Mesendoderm (in vitro differentiated cells): ENCODE results near the gene CP.

ENCODE experiments used
- DNase-seq: peaks from one replicate; pipeline ENCODE4 v3.0.0; 2013
- H2AK5ac ChIP-seq: 2 replicates; pipeline ENCODE4 v1.6.1; 2013; ENCODE audit warnings: low read length, inconsistent platforms
- H2BK120ac ChIP-seq: 2 replicates; pipeline ENCODE4 v1.6.1; 2013; ENCODE audit warnings: low read depth, mild to moderate bottlenecking, low read length, moderate library complexity, mixed read lengths
- H2BK15ac ChIP-seq: replicated peaks from 2 replicates; pipeline ENCODE4 v1.6.1; 2013; ENCODE audit warnings: low read depth, mild to moderate bottlenecking, moderate library complexity
- H2BK5ac ChIP-seq: 2 replicates; pipeline ENCODE4 v1.6.1; 2013; ENCODE audit warnings: low read length, inconsistent platforms
- H3K18ac ChIP-seq: 2 replicates; pipeline ENCODE4 v1.6.1; 2013; ENCODE audit warnings: mild to moderate bottlenecking, low read length, mixed read lengths
- H3K23ac ChIP-seq: one replicate; pipeline ENCODE4 v1.6.1; 2013; ENCODE audit warnings: low read length
- H3K27ac ChIP-seq: 2 replicates; pipeline ENCODE4 v1.5.1; 2013; ENCODE audit warnings: low read depth, mild to moderate bottlenecking, inconsistent platforms, low read length, moderate library complexity
- H3K27me3 ChIP-seq: 2 replicates; pipeline ENCODE4 v1.6.1; 2013; ENCODE audit warnings: low read length, control low read depth, mild to moderate bottlenecking, inconsistent platforms; ENCODE audit not compliant: insufficient read depth, poor library complexity
- H3K36me3 ChIP-seq: 2 replicates; pipeline ENCODE4 v1.6.1; 2013; ENCODE audit warnings: low read length, inconsistent platforms; ENCODE audit not compliant: control insufficient read depth, insufficient read depth
- H3K4ac ChIP-seq: one replicate; pipeline ENCODE4 v1.6.1; 2013; ENCODE audit warnings: low read depth, mild to moderate bottlenecking, low read length, moderate library complexity
- H3K4me1 ChIP-seq: 2 replicates; pipeline ENCODE4 v1.6.1; 2013; ENCODE audit warnings: low read depth, low read length, inconsistent platforms; ENCODE audit not compliant: control insufficient read depth
- H3K4me2 ChIP-seq: 2 replicates; pipeline ENCODE4 v1.6.1; 2013; ENCODE audit warnings: low read length
- H3K4me3 ChIP-seq: 2 replicates; pipeline ENCODE4 v1.5.1; 2013; ENCODE audit warnings: mild to moderate bottlenecking, low read length
- H3K56ac ChIP-seq: one replicate; pipeline ENCODE4 v1.6.1; 2013; ENCODE audit warnings: low read length
- H3K79me1 ChIP-seq: 2 replicates; pipeline ENCODE4 v1.6.1; 2013; ENCODE audit warnings: low read length, inconsistent platforms
- H3K79me2 ChIP-seq: 2 replicates; pipeline ENCODE4 v1.6.1; 2013; ENCODE audit warnings: mild to moderate bottlenecking, low read length; ENCODE audit not compliant: control insufficient read depth, insufficient read depth
- H3K9ac ChIP-seq: 2 replicates; pipeline ENCODE4 v1.6.1; 2013; ENCODE audit warnings: low read length, inconsistent platforms
- H4K5ac ChIP-seq: one replicate; pipeline ENCODE4 v1.6.1; 2013; ENCODE audit warnings: low read length
- H4K8ac ChIP-seq: one replicate; pipeline ENCODE4 v1.6.1; 2013; ENCODE audit warnings: low read depth, mild to moderate bottlenecking, control low read depth, low read length, moderate library complexity
- WGBS: extraction: QIAGEN DNeasy Blood & Tissue Kit; methylation state at CpG from one replicate; pipeline ENCODE4 v1.1.7; 2013; ENCODE audit warnings: low lambda C conversion rate, missing lambda C conversion rate; ENCODE audit not compliant: insufficient coverage; ENCODE audit errors: extremely low coverage; 5-methylcytosine and 5-hydroxymethylcytosine counted together

CP gene

DNA sequence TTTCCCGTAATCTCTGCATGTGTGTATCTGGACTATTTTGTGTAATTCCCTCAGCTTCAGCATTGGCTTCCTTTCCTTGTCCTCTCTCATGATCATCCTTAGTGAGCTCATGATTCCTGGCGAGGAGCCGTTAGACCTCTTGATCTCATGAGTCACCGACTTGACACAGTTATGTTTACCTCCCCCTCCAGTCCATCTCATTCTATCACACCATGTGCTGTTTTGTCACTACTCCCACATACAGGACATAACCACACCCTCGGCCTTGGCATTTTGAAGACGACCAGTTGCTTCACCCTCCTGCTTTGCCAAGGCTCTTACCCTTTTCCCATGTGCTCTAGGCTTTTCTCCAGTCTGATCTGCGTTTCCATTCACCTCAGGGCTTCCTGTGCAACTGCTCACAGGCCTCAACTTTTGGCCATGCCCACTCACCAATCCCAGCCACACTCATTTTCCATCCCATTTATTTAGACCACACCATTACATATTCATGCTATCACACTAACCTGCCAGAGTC is 41.5 kb downstream of the CP start:
- Histone ChIP-seq H2AK5ac (no peak overlapping the region), H3K36me3 (no peaks in the 10 kb centered on the region), H3K23ac (no peak overlapping the region), H3K56ac (no peak overlapping the region), H2BK15ac (no peak overlapping the region), H3K4me2 (no peak overlapping the region), H3K4me1 (no peaks in the 10 kb centered on the region), H3K4me3 (no peak overlapping the region), H4K8ac (no peak overlapping the region), H3K9ac (no peak overlapping the region), H4K5ac (no peak overlapping the region), H2BK5ac (no peak overlapping the region), H3K18ac (no peak overlapping the region), H3K79me1 (no peaks in the 10 kb centered on the region), H3K79me2 (no peaks in the 10 kb centered on the region), H3K27ac (no peak overlapping the region), H2BK120ac (no peak overlapping the region), H3K27me3 (no peaks in the 10 kb centered on the region), H3K4ac (no peak overlapping the region)
- WGBS: no CpG with 5 or more reads among the region's 7 CpGs
- no peak for DNase-seq

DNA sequence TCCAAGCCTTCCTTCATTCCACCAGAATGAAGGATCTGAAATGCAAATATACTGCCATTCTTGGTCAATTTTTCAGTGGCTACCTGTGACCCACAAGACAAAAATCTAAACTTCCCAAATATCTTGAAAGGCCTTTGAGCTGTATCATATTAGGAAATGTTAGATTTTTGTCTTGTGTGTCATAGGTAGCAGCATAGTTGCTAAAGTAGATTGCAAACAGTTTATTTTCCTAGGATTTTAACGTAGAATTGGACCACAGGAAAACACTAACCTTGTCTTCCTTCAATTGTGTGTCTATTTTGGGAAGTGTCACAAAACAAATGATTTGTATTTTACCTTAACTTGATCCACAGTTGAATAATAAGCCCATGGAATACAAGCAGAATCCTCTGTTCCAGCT is 42.4 kb downstream of the CP start:
- H3K4ac ChIP-seq: no peak overlapping the region
- no peak overlapping the region for H3K56ac ChIP-seq
- no peaks in the 10 kb centered on the region for H3K79me2 ChIP-seq
- no peak overlapping the region for H4K5ac ChIP-seq
- no peak overlapping the region for H4K8ac ChIP-seq
- H2BK120ac ChIP-seq: no peak overlapping the region
- no peak overlapping the region for H2BK5ac ChIP-seq
- no peak for DNase-seq
- WGBS: no CpG with 5 or more reads among the region's 1 CpG
- H3K9ac ChIP-seq: no peak overlapping the region
- H3K4me1 ChIP-seq: no peaks in the 10 kb centered on the region
- H3K79me1 ChIP-seq: no peaks in the 10 kb centered on the region
- no peak overlapping the region for H2AK5ac ChIP-seq
- H3K18ac ChIP-seq: peak overlapping the region; percentile 28
- no peak overlapping the region for H3K23ac ChIP-seq
- no peak overlapping the region for H3K4me3 ChIP-seq
- H3K27ac ChIP-seq: no peak overlapping the region
- no peaks in the 10 kb centered on the region for H3K36me3 ChIP-seq
- no peaks in the 10 kb centered on the region for H3K27me3 ChIP-seq
- H3K4me2 ChIP-seq: no peak overlapping the region
- H2BK15ac ChIP-seq: peak overlapping the region; percentile 74

DNA sequence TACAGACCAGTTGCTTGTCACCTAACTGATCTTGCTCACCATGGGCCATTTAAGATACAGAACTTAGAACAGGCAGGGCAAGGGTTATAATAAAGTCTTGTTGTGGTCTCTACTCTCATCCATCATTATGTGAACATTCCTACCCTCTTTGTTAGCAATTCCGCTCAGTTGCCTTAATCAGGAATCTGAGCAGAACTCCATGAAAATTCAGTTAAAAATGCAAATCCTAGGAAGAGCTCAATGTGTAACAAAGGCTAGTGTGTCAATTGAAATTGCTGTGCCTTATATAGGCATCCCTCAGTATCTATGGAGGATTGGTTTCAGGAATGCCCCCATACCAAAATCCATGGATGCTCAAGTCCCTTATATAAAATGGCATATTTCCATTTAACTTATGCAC is 44.5 kb downstream of the CP start:
- no peak for DNase-seq
- Histone ChIP-seq H3K4ac (no peak overlapping the region), H3K18ac (no peak overlapping the region), H4K8ac (no peak overlapping the region), H3K23ac (no peak overlapping the region), H3K27ac (no peak overlapping the region), H3K9ac (no peak overlapping the region), H3K36me3 (no peaks in the 10 kb centered on the region), H3K79me2 (no peaks in the 10 kb centered on the region), H3K56ac (no peak overlapping the region), H3K79me1 (no peaks in the 10 kb centered on the region), H3K27me3 (no peaks in the 10 kb centered on the region), H4K5ac (no peak overlapping the region), H3K4me3 (no peak overlapping the region), H3K4me2 (no peak overlapping the region), H2AK5ac (no peak overlapping the region), H2BK15ac (no peak overlapping the region), H2BK5ac (no peak overlapping the region), H3K4me1 (no peaks in the 10 kb centered on the region), H2BK120ac (no peak overlapping the region)
- no CpG with 5 or more reads among the region's 1 CpG for WGBS

DNA sequence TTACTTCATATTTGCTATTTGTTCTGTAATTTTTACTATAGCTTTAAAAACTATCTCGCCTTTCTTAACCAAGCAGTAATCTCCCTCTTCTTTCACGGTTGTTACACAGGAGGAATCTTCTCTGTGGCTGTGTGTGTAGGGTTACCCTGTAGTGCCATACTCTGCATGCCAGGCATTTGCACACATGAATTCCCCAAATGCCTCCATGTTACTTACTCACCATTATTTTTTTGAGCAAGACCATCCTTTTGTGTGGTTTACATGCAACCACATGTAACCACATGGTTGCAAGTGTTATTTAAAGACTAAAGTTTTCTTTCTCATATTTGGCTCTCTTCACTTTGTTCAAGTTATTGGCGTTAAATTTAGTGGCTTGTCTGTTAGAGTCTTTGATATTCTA is 46.7 kb downstream of the CP start:
- H4K8ac ChIP-seq: no peak overlapping the region
- no peaks in the 10 kb centered on the region for H3K79me1 ChIP-seq
- WGBS: no CpG with 5 or more reads among the region's 3 CpGs
- H3K18ac ChIP-seq: no peak overlapping the region
- H2BK120ac ChIP-seq: no peak overlapping the region
- H4K5ac ChIP-seq: no peak overlapping the region
- H2BK5ac ChIP-seq: no peak overlapping the region
- H3K36me3 ChIP-seq: no peaks in the 10 kb centered on the region
- H2AK5ac ChIP-seq: no peak overlapping the region
- no peak overlapping the region for H3K4me2 ChIP-seq
- no peaks in the 10 kb centered on the region for H3K27me3 ChIP-seq
- no peaks in the 10 kb centered on the region for H3K4me1 ChIP-seq
- no peak for DNase-seq
- no peak overlapping the region for H3K27ac ChIP-seq
- no peak overlapping the region for H3K9ac ChIP-seq
- no peak overlapping the region for H3K23ac ChIP-seq
- H2BK15ac ChIP-seq: no peak overlapping the region
- no peak overlapping the region for H3K56ac ChIP-seq
- H3K4me3 ChIP-seq: no peak overlapping the region
- no peaks in the 10 kb centered on the region for H3K79me2 ChIP-seq
- no peak overlapping the region for H3K4ac ChIP-seq

DNA sequence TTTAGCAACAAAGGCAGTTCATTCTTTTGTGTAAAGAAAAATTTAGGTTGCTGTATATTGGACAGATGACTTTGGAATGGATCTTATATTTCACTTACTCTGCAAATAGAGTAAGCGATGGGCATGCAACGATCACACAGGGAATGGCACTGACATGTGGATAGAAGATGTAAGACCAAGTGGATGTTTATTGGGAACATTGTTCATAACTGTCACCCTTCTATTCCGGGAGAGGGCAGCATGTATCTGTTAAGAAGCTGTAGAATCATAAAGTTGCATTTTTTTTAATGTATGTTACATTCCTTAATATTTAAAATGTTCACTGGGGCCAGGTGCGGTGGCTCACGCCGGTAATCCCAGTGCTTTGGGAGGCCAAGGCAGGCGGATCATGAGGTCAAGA is 51.0 kb downstream of the CP start:
- no peak overlapping the region for H3K4me3 ChIP-seq
- no peak overlapping the region for H3K4ac ChIP-seq
- no peak overlapping the region for H3K27ac ChIP-seq
- H3K79me1 ChIP-seq: no peaks in the 10 kb centered on the region
- no peak overlapping the region for H3K4me2 ChIP-seq
- H2BK5ac ChIP-seq: no peak overlapping the region
- no peak overlapping the region for H3K56ac ChIP-seq
- H3K79me2 ChIP-seq: no peaks in the 10 kb centered on the region
- H2BK120ac ChIP-seq: no peak overlapping the region
- no peaks in the 10 kb centered on the region for H3K36me3 ChIP-seq
- no peaks in the 10 kb centered on the region for H3K4me1 ChIP-seq
- no peaks in the 10 kb centered on the region for H3K27me3 ChIP-seq
- H4K5ac ChIP-seq: no peak overlapping the region
- H3K23ac ChIP-seq: no peak overlapping the region
- H2BK15ac ChIP-seq: no peak overlapping the region
- no peak for DNase-seq
- no CpG with 5 or more reads among the region's 7 CpGs for WGBS
- H3K9ac ChIP-seq: no peak overlapping the region
- no peak overlapping the region for H4K8ac ChIP-seq
- H3K18ac ChIP-seq: no peak overlapping the region
- H2AK5ac ChIP-seq: no peak overlapping the region

DNA sequence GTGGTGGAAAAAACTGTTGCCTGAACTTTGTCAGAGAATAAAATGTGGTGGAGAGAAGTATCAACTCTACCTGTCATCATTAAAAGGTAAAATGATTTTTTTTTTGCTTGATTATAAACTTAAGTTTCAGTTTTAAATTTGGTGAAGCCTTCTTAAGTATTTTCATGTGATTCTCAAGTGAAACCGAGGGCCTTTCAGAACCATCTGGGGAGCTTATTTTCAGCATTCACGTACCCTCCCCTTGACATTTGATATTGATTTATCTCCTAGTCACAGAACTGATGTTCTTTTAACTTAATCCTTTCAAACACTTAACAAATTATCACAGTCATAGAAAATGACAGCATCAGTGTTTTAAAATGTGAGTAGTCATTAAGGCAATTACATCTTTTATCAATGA is 53.7 kb downstream of the CP start:
- Histone ChIP-seq H3K36me3 (peaks cover 1% of the 10 kb centered on the region), H3K56ac (no peak overlapping the region), H4K8ac (no peak overlapping the region), H3K23ac (no peak overlapping the region), H3K4ac (no peak overlapping the region), H3K4me1 (no peaks in the 10 kb centered on the region), H2AK5ac (no peak overlapping the region), H3K79me2 (no peaks in the 10 kb centered on the region), H4K5ac (no peak overlapping the region), H3K9ac (no peak overlapping the region), H3K27ac (no peak overlapping the region), H2BK120ac (no peak overlapping the region), H3K4me3 (no peak overlapping the region), H3K4me2 (no peak overlapping the region), H3K27me3 (no peaks in the 10 kb centered on the region), H2BK5ac (no peak overlapping the region), H3K79me1 (no peaks in the 10 kb centered on the region), H3K18ac (no peak overlapping the region), H2BK15ac (no peak overlapping the region)
- WGBS: no CpG with 5 or more reads among the region's 2 CpGs
- DNase-seq: no peak
